Thyroid gland (tissue), 4 donors: ENCODE results near the gene PLIN1.

ENCODE experiments used
- POLR2A ChIP-seq, 2 donors: fragments of 450-650 bp; IDR thresholded peaks; one replicate each; pipeline ENCODE4 v1.6.1; 2017; ENCODE audit warnings: antibody characterized with exemption in 2 of 2, mild to moderate bottlenecking in 2 of 2, moderate library complexity in 1 of 2
- TF ChIP-seq, protein P1 (sequence below), 6 experiments: fragments of 200-600 bp in 3 of 6; fragments of 450-650 bp in 3 of 6; sonication (generic) in 3 of 6; IDR thresholded peaks; one replicate each; pipeline ENCODE4 v1.5.1; 2016 to 2019; ENCODE audit warnings: antibody characterized with exemption in 6 of 6, mild to moderate bottlenecking in 2 of 6, inconsistent platforms in 1 of 6, moderate library complexity in 1 of 6

DNA sequence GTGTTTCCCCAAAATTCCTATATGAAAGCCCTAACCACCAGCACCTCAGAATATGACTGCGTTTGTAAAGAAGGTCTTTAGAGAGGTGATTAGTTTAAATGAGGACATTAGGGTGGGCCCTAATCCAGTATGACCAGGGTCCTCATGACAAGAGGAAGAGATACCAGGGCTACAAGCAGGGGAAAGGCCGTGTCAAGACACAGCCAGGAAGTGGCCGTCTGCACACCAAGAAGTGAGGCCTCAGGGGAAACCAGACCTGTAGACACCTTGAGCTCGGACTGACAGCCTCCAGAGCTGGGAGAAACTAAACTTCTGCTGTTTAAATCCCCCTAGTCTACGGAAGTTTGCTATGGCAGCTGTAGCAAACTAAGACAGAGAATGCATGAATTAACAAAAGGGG lies 38.1 kb downstream of the PLIN1 start:
- no peak for TF ChIP-seq POLR2A (IDR thresholded peaks at IDR 0.05)
- TF ChIP-seq, protein P1, sequence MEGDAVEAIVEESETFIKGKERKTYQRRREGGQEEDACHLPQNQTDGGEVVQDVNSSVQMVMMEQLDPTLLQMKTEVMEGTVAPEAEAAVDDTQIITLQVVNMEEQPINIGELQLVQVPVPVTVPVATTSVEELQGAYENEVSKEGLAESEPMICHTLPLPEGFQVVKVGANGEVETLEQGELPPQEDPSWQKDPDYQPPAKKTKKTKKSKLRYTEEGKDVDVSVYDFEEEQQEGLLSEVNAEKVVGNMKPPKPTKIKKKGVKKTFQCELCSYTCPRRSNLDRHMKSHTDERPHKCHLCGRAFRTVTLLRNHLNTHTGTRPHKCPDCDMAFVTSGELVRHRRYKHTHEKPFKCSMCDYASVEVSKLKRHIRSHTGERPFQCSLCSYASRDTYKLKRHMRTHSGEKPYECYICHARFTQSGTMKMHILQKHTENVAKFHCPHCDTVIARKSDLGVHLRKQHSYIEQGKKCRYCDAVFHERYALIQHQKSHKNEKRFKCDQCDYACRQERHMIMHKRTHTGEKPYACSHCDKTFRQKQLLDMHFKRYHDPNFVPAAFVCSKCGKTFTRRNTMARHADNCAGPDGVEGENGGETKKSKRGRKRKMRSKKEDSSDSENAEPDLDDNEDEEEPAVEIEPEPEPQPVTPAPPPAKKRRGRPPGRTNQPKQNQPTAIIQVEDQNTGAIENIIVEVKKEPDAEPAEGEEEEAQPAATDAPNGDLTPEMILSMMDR (IDR thresholded peaks at IDR 0.05), result no peak
